Endometrium (tissue), 2 donors: ENCODE data around the gene TEX51.

Experiments
- FAIRE-seq: peaks from 2 replicates; lab custom pipeline; 2012; peaks lifted over from hg19 to GRCh38; lab: Jason Lieb, UNC
- donor health status: control.
- donor health status: control.

Gene TEX51

GRCh38 chr2:126914811-126915500 lies 16.3 kb downstream of the TEX51 start:
- no peak for FAIRE-seq

- no peak for FAIRE-seq
These were observed 17.2 kb downstream of the TEX51 start for GRCh38 chr2:126915903-126916302.

GRCh38 chr2:126916744-126917143 lies 18.1 kb downstream of the TEX51 start:
- no peak for FAIRE-seq

GRCh38 chr2:126921066-126921465 lies 22.4 kb downstream of the TEX51 start:
- no peak for FAIRE-seq

GRCh38 chr2:126930970-126931590 lies 32.4 kb downstream of the TEX51 start:
- no peak for FAIRE-seq

GRCh38 chr2:126932529-126932928 lies 33.8 kb downstream of the TEX51 start:
- no peak for FAIRE-seq

- no peak for FAIRE-seq
These were observed 34.4 kb downstream of the TEX51 start for GRCh38 chr2:126932966-126933710.

- no peak for FAIRE-seq
These were observed 35.0 kb downstream of the TEX51 start for GRCh38 chr2:126933711-126934091.

GRCh38 chr2:126934809-126935208 lies 36.1 kb downstream of the TEX51 start:
- no peak for FAIRE-seq

- no peak for FAIRE-seq
These were observed 37.1 kb downstream of the TEX51 start for GRCh38 chr2:126935774-126936173.

- FAIRE-seq, result no peak
These were observed 37.6 kb downstream of the TEX51 start for GRCh38 chr2:126936219-126936723.

- no peak for FAIRE-seq
These were observed 41.6 kb downstream of the TEX51 start for GRCh38 chr2:126940331-126940730.

GRCh38 chr2:126942427-126943203 lies 43.9 kb downstream of the TEX51 start:
- no peak for FAIRE-seq

GRCh38 chr2:126943612-126944348 lies 45.1 kb downstream of the TEX51 start:
- FAIRE-seq, result no peak

GRCh38 chr2:126945118-126945517 lies 46.4 kb downstream of the TEX51 start:
- no peak for FAIRE-seq

GRCh38 chr2:126946318-126947102 lies 47.8 kb downstream of the TEX51 start:
- FAIRE-seq, result no peak

GRCh38 chr2:126947103-126947429 lies 48.4 kb downstream of the TEX51 start:
- no peak for FAIRE-seq

- no peak for FAIRE-seq
These were observed 51.1 kb downstream of the TEX51 start for GRCh38 chr2:126949775-126950174.

GRCh38 chr2:126950504-126950903 lies 51.8 kb downstream of the TEX51 start:
- FAIRE-seq, result no peak
